SK-N-SH (cell line): ENCODE measurements around the gene AGK.

Experiments used
- EP300 ChIP-seq, 2 experiments: IDR thresholded peaks; 2 replicates each; pipeline versions ENCODE4 v1.4.0 to v1.6.1; 2012; ENCODE audit warnings: borderline replicate concordance in 1 of 2, low read depth in 1 of 2, low read length in 1 of 2
- GABPA ChIP-seq: IDR thresholded peaks from 2 replicates; pipeline ENCODE4 v1.4.0; 2012; ENCODE audit warnings: low read depth, mild to moderate bottlenecking
- POLR2AphosphoS5 ChIP-seq: IDR thresholded peaks from 2 replicates; pipeline ENCODE4 v1.6.1; 2012; ENCODE audit warnings: low read depth, low read length
- RAD21 ChIP-seq: IDR thresholded peaks from 2 replicates; pipeline ENCODE4 v1.6.1; 2012; ENCODE audit warnings: mild to moderate bottlenecking, low read length
- RFX5 ChIP-seq: IDR thresholded peaks from 2 replicates; pipeline ENCODE4 v1.6.1; 2012; ENCODE audit warnings: mild to moderate bottlenecking, improper control_type of control experiment, low read length
- SMC3 ChIP-seq: IDR thresholded peaks from 2 replicates; pipeline ENCODE4 v1.6.1; 2012; ENCODE audit warnings: low read depth, low read length, improper control_type of control experiment
- USF1 ChIP-seq: IDR thresholded peaks from 2 replicates; pipeline ENCODE4 v1.4.0; 2012; ENCODE audit warnings: low read depth, borderline replicate concordance
- USF2 ChIP-seq: fragments of 150-350 bp; IDR thresholded peaks from 2 replicates; pipeline ENCODE4 v1.6.1; 2017; ENCODE audit warnings: antibody characterized with exemption, low read length, low read depth, borderline replicate concordance
- TF ChIP-seq, protein P1 (sequence below): fragments of 200-600 bp; sonication (generic); IDR thresholded peaks from 2 replicates; pipeline ENCODE4 v1.6.1; 2017; ENCODE audit warnings: antibody characterized with exemption, mild to moderate bottlenecking, moderate library complexity
- TF ChIP-seq, protein P2 (sequence below): IDR thresholded peaks from 2 replicates; pipeline ENCODE4 v1.6.1; 2012; ENCODE audit warnings: mild to moderate bottlenecking, low read depth, low read length, moderate library complexity
- TF ChIP-seq, protein P3 (sequence below): IDR thresholded peaks from 2 replicates; pipeline ENCODE4 v1.4.0; 2012; ENCODE audit warnings: low read depth, borderline replicate concordance

- TF ChIP-seq, protein P1, sequence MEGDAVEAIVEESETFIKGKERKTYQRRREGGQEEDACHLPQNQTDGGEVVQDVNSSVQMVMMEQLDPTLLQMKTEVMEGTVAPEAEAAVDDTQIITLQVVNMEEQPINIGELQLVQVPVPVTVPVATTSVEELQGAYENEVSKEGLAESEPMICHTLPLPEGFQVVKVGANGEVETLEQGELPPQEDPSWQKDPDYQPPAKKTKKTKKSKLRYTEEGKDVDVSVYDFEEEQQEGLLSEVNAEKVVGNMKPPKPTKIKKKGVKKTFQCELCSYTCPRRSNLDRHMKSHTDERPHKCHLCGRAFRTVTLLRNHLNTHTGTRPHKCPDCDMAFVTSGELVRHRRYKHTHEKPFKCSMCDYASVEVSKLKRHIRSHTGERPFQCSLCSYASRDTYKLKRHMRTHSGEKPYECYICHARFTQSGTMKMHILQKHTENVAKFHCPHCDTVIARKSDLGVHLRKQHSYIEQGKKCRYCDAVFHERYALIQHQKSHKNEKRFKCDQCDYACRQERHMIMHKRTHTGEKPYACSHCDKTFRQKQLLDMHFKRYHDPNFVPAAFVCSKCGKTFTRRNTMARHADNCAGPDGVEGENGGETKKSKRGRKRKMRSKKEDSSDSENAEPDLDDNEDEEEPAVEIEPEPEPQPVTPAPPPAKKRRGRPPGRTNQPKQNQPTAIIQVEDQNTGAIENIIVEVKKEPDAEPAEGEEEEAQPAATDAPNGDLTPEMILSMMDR: no peak
- TF ChIP-seq RAD21 (no peak), POLR2AphosphoS5 (no peak), GABPA (no peak), SMC3 (no peak), USF2 (no peak), USF1 (no peak), RFX5 (no peak), EP300 (IDR thresholded peaks at IDR 0.05; ENCODE audit: borderline replicate concordance in 1 of 2, low read depth in 1 of 2, low read length in 1 of 2) (no peak)
- TF ChIP-seq, protein P2, sequence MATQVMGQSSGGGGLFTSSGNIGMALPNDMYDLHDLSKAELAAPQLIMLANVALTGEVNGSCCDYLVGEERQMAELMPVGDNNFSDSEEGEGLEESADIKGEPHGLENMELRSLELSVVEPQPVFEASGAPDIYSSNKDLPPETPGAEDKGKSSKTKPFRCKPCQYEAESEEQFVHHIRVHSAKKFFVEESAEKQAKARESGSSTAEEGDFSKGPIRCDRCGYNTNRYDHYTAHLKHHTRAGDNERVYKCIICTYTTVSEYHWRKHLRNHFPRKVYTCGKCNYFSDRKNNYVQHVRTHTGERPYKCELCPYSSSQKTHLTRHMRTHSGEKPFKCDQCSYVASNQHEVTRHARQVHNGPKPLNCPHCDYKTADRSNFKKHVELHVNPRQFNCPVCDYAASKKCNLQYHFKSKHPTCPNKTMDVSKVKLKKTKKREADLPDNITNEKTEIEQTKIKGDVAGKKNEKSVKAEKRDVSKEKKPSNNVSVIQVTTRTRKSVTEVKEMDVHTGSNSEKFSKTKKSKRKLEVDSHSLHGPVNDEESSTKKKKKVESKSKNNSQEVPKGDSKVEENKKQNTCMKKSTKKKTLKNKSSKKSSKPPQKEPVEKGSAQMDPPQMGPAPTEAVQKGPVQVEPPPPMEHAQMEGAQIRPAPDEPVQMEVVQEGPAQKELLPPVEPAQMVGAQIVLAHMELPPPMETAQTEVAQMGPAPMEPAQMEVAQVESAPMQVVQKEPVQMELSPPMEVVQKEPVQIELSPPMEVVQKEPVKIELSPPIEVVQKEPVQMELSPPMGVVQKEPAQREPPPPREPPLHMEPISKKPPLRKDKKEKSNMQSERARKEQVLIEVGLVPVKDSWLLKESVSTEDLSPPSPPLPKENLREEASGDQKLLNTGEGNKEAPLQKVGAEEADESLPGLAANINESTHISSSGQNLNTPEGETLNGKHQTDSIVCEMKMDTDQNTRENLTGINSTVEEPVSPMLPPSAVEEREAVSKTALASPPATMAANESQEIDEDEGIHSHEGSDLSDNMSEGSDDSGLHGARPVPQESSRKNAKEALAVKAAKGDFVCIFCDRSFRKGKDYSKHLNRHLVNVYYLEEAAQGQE: no peak
- TF ChIP-seq, protein P3, sequence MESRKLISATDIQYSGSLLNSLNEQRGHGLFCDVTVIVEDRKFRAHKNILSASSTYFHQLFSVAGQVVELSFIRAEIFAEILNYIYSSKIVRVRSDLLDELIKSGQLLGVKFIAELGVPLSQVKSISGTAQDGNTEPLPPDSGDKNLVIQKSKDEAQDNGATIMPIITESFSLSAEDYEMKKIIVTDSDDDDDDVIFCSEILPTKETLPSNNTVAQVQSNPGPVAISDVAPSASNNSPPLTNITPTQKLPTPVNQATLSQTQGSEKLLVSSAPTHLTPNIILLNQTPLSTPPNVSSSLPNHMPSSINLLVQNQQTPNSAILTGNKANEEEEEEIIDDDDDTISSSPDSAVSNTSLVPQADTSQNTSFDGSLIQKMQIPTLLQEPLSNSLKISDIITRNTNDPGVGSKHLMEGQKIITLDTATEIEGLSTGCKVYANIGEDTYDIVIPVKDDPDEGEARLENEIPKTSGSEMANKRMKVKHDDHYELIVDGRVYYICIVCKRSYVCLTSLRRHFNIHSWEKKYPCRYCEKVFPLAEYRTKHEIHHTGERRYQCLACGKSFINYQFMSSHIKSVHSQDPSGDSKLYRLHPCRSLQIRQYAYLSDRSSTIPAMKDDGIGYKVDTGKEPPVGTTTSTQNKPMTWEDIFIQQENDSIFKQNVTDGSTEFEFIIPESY: no peak
Measured at GRCh38 chr7:141575654-141576448, 24.6 kb downstream of the AGK start.
